Esophagus (tissue), 2 donors: ENCODE measurements around the gene FANK1. TPM values are rescaled to one million over a fixed set of nuclear protein-coding genes. Genes with fewer than 3 reads are reported as not detected.

Experiments used
- H3K27ac ChIP-seq, 2 donors: one replicate each; pipeline ENCODE4 v1.5.1; 2013; ENCODE audit warnings: low read depth in 2 of 2, mild to moderate bottlenecking in 2 of 2, inconsistent platforms in 1 of 2, low read length in 1 of 2, moderate library complexity in 1 of 2
- H3K27me3 ChIP-seq, 2 donors: one replicate each; pipeline ENCODE4 v1.6.1; 2013; ENCODE audit warnings: low read length in 2 of 2, control low read depth in 1 of 2, mild to moderate bottlenecking in 1 of 2; ENCODE audit not compliant: insufficient read depth in 2 of 2, control insufficient read depth in 1 of 2
- H3K36me3 ChIP-seq, 2 donors: one replicate each; pipeline ENCODE4 v1.6.1; 2013; ENCODE audit warnings: low read length in 1 of 2; ENCODE audit not compliant: control insufficient read depth in 2 of 2, insufficient read depth in 2 of 2
- H3K4me1 ChIP-seq, 2 donors: one replicate each; pipeline ENCODE4 v1.6.1; 2013; ENCODE audit warnings: low read length in 1 of 2; ENCODE audit not compliant: control insufficient read depth in 2 of 2, insufficient read depth in 2 of 2
- H3K4me3 ChIP-seq, 2 donors: one replicate each; pipeline ENCODE4 v1.5.1; 2013; ENCODE audit warnings: low read length in 2 of 2, mild to moderate bottlenecking in 2 of 2, low read depth in 1 of 2, moderate library complexity in 1 of 2
- H3K9me3 ChIP-seq, 2 donors: one replicate each; pipeline ENCODE4 v1.6.1; 2013; ENCODE audit warnings: mild to moderate bottlenecking in 2 of 2, low read depth in 1 of 2, low read length in 1 of 2, moderate library complexity in 1 of 2; ENCODE audit not compliant: control insufficient read depth in 2 of 2, insufficient read depth in 1 of 2
- WGBS, 2 donors: extraction: QIAGEN DNeasy Blood & Tissue Kit; methylation state at CpG; one replicate each; pipeline ENCODE4 v1.1.7; 2013; 5-methylcytosine and 5-hydroxymethylcytosine counted together
- polyA plus RNA-seq, 2 donors: library from polyadenylated mRNA; stranded (reverse); fragments of 200-250 nt; gene quantifications; one replicate each; pipeline ENCODE4 v1.2.3, GENCODE V29; 2013
- donor health status: healthy with polysubstance abuse.
- donor health status: Bipolar disorder and iron deficiency.

The FANK1 gene
- polyA plus RNA-seq, 2 donors: 4.3 to 8.1 TPM

DNA sequence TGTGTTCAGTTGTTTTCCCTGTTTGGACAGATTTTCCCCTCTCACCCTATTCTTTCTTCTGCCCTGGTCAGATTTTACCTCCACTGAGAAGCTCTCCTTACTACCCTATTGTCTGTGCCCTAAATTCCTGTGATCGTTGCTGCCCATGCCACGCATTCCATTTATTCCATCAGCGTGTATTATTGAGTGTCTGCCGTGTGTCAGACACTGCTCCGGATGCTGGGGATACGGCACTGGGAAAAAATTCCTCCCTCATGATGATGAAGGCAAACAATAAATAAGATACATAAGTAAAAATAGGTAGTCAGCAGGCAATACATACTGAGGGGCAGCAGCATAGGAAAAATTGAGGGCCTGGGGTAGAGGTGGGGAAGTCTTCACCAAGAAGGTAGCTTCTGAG lies 86.8 kb downstream of the FANK1 start:
- H3K4me3 ChIP-seq: no peak overlapping the region
- H3K4me1 ChIP-seq: no peaks in the 10 kb centered on the region
- no peaks in the 10 kb centered on the region for H3K27me3 ChIP-seq
- H3K27ac ChIP-seq: no peak overlapping the region
- H3K9me3 ChIP-seq: no peaks in the 10 kb centered on the region
- H3K36me3 ChIP-seq: no peaks in the 10 kb centered on the region
- 76 to 87% methylated on average over 6 of the region's 6 CpGs for WGBS, 2 donors

DNA sequence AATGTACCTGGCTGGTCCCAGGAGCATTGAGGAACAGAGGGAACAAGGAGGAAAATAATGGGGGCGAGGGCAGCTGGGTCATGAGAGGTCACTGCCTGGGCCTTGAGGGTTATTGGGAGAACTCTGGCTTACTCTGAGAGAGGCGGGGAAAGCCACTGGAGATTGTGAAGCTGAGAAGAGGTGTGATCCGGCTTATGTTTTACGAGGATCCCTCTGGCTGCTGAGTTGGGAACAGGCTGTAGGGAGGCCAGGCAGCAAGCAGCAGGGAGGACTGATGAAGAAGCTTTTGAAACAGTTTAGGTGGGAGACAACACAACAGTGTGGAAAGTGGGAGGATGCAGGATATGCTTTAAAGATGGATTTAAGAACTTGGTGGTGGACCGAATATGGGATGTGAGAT lies 87.3 kb downstream of the FANK1 start:
- WGBS, 2 donors: 93 to 97% methylated on average over 5 of the region's 5 CpGs

DNA sequence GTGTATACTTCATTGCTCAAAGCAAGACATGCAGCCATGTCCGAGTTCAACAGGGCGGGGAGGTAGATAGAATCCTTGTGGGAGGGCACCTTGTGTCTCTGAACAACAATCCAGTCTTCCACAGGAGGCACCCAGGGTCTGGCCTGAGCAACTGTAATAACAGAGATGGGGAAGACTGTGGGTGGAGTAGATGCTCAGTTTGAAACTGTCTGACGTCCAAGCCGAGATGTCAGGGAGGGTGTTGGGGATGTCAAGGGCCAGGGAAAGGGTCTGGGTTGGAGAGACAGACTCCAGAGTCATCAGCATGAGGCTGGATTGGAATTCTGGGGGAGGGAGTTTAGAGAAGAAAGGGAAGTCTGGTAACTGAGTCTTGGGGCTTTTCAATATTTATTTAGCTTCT lies 88.0 kb downstream of the FANK1 start:
- Histone ChIP-seq H3K4me1 (no peaks in the 10 kb centered on the region), H3K36me3 (no peaks in the 10 kb centered on the region), H3K27ac (no peak overlapping the region), H3K27me3 (no peaks in the 10 kb centered on the region), H3K4me3 (no peak overlapping the region), H3K9me3 (no peaks in the 10 kb centered on the region)
- 77 to 81% methylated on average over 4 of the region's 4 CpGs for WGBS, 2 donors

More for the DNA sequence above, 87.3 kb downstream of the FANK1 start:
- H3K27me3 ChIP-seq: no peaks in the 10 kb centered on the region
- H3K27ac ChIP-seq: no peak overlapping the region
- no peak overlapping the region for H3K4me3 ChIP-seq
- no peaks in the 10 kb centered on the region for H3K36me3 ChIP-seq
- H3K9me3 ChIP-seq: no peaks in the 10 kb centered on the region
- H3K4me1 ChIP-seq: no peaks in the 10 kb centered on the region

DNA sequence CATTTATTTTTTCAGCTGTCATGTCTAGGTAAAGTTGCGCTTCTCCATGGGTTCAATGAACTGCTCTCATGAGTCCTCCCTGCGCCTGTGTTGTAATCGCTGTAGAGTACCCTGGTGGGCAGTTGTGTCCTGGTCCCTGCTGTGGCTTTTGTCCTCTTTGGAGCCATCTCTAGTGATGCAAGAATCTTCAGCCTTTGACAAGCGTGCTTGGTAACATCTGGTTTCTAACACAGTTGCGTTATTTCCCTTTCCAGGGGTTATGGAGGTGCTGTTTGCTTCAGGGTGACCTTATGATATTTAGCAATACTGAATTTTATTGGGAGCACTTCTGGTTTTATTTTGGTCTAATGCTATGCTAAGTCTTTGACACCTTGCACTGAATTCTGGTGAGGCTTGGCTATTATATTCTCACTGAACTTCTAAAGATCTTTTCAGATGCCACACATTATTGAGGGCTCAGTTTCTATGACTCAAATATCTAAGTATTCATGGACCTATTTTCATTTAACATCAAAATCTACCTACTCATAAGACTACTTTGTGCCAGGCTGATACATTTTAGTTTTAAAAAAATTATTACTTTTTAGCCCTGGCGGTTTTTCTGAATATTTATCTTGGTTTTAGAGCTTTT lies 88.6 kb downstream of the FANK1 start:
- no peaks in the 10 kb centered on the region for H3K4me1 ChIP-seq
- H3K4me3 ChIP-seq: no peak overlapping the region
- H3K27me3 ChIP-seq: no peaks in the 10 kb centered on the region
- H3K9me3 ChIP-seq: no peaks in the 10 kb centered on the region
- WGBS, 2 donors: 84 to 89% methylated on average over 6 of the region's 6 CpGs
- H3K27ac ChIP-seq: no peak overlapping the region
- H3K36me3 ChIP-seq: no peaks in the 10 kb centered on the region

DNA sequence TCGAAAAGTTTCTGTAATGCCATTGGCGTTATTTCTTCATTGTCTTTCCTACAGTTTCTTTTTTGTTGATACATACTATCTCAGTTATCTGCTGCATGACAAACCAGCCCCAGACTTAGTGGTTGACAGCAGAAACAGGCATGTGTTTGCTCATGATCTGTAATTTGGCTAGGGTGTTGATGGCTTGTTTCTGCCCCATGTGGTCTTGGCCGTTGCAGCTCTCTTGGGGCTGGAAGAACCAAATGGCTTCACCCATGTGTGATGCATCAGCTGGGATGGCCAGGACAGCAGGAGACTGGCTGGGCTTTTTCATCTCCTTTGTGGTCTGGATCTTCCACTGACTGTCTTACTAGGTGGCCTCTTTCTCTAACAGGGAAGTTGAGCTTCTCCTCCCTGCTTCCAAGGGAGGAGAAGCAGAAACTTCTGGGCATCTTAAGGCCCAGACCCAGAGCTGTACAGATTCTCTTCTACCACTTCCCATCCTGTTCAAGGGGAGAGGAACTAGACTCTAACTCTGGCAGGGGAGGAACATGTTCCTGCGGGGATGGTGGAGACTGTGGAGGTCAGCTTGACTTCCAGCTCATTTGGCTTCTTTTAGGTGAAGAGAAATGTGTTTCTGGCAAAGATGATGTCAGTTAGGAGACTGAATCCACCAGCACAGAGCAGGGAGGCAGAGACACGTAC lies 89.3 kb downstream of the FANK1 start:
- WGBS, 2 donors: 83 to 88% methylated on average over 5 of the region's 5 CpGs
- Histone ChIP-seq H3K36me3 (no peaks in the 10 kb centered on the region), H3K4me3 (no peak overlapping the region), H3K27ac (no peak overlapping the region), H3K4me1 (no peaks in the 10 kb centered on the region), H3K27me3 (no peaks in the 10 kb centered on the region), H3K9me3 (no peaks in the 10 kb centered on the region)

DNA sequence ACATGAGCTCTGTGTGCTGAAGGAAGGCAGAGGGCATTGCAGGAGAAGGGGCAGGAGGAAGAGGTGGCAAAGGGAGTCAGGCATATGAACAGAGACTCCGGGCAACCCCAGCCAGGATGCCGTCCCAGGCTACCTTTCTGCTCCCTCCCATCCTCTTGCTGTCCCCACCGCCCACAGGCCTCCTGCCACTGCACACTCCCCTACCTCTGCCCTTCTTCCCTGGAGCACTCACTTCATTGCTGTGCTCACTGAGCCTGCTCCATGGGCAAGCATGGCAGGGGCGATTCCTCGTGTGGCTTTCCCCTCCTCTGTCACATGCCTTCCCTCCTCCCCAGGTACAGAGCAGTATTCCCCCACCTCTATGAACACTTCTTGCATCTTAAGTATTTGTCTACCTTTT lies 93.4 kb downstream of the FANK1 start:
- no peaks in the 10 kb centered on the region for H3K27me3 ChIP-seq
- no peaks in the 10 kb centered on the region for H3K4me1 ChIP-seq
- H3K36me3 ChIP-seq: no peaks in the 10 kb centered on the region
- 96 to 98% methylated on average over 5 of the region's 5 CpGs for WGBS, 2 donors
- H3K4me3 ChIP-seq: no peak overlapping the region
- H3K27ac ChIP-seq: no peak overlapping the region
- H3K9me3 ChIP-seq: no peaks in the 10 kb centered on the region

DNA sequence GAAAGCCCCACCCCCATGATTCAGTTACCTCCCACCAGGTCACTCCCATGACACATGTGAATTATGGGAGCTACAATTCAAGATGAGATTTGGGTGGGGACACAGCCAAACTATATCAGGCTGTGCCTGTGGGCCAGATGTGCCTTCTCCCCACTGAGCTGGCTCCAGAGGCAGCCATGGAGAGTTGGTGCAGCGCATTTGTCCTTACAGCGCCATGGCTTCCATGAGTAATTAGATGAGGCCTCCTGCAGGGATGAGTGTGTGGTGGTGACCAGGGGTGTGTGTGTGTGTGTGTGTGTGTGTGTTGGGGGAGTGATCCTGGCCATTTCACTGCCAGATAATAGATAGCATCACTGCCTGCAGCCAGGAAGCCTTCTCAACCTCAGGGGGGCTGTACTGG lies 94.6 kb downstream of the FANK1 start:
- Histone ChIP-seq H3K27ac (no peak overlapping the region), H3K9me3 (no peaks in the 10 kb centered on the region), H3K4me1 (no peaks in the 10 kb centered on the region), H3K36me3 (no peaks in the 10 kb centered on the region), H3K27me3 (no peaks in the 10 kb centered on the region), H3K4me3 (no peak overlapping the region)
- WGBS, 2 donors: 97 to 99% methylated on average over 2 of the region's 2 CpGs

DNA sequence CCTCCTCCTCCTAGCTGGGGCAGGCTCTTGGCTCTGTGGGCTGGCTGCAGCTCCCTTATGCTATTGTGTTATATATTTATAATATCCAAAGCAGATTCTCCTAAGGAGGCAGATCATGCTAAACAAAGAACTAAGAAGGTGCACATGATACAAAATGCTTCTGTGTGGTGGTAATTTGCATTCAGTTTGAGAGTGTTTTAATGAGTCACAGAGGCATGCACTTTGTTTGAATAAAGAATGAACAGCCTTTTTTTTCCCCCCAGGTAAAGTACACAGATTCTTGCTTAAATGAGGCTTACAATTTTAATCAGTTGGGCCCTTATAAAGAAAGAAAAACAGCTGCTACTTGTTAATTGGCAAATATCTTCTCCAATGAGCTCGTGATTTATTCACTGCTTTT lies 95.0 kb downstream of the FANK1 start:
- Histone ChIP-seq H3K27me3 (no peaks in the 10 kb centered on the region), H3K27ac (no peak overlapping the region), H3K9me3 (no peaks in the 10 kb centered on the region), H3K4me3 (no peak overlapping the region), H3K4me1 (no peaks in the 10 kb centered on the region), H3K36me3 (no peaks in the 10 kb centered on the region)
- 49 to 59% methylated on average over 1 of the region's 1 CpG for WGBS, 2 donors

DNA sequence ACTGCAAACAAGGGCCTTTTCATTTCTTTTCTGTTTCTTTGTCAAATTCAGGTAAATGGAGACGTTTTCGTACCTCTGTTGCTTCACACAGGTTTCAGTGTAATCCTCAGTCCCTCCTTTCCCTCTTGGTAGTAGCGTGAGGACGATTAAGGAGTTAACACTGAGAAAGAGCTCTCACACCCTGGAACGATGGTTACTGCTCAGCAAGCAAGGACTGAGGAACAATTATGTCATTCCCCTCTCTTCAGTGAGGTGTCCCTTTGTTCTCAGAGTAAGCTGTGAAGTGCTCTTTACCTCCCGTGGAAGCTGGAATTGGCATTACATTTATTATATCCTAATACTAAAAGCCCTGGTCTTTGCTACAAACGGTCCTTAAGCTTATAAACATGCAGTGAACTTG lies 95.9 kb downstream of the FANK1 start:
- 76 to 79% methylated on average over 7 of the region's 7 CpGs for WGBS, 2 donors
- H3K27me3 ChIP-seq: no peaks in the 10 kb centered on the region
- H3K4me3 ChIP-seq: no peak overlapping the region
- H3K36me3 ChIP-seq: no peaks in the 10 kb centered on the region
- no peaks in the 10 kb centered on the region for H3K9me3 ChIP-seq
- H3K27ac ChIP-seq: no peak overlapping the region
- no peaks in the 10 kb centered on the region for H3K4me1 ChIP-seq

DNA sequence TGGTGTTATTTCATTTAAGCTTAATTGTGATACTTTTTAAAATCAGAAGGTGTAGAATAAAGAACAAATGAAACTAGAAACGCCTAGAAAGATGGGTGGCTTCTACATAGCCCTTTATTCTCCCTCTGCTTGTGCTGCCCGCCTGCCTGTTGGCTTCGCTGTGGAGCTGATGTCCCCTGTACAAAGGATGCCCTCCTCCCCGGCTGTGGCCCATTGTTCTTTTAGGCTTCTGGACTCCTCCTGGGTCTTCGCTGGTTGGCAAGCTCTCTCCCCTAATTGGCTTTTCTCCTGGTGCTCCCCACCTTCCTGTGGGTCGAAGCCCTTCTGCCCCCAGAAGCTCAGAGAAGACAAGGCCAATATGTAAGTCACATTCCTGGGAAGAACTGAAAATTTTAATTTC lies 98.2 kb downstream of the FANK1 start:
- Histone ChIP-seq H3K36me3 (no peaks in the 10 kb centered on the region), H3K27ac (no peak overlapping the region), H3K9me3 (no peaks in the 10 kb centered on the region), H3K27me3 (no peaks in the 10 kb centered on the region), H3K4me3 (no peak overlapping the region), H3K4me1 (no peaks in the 10 kb centered on the region)
- 90 to 95% methylated on average over 6 of the region's 6 CpGs for WGBS, 2 donors
